NCI-H526 treated with DMSO at 0.1 percent for 48 hours (cell line): ENCODE data around the gene MSH2.

ENCODE experiments used
- DNase-seq: peaks from one replicate; lab custom pipeline; 2025; lab: John Stamatoyannopoulos, UW

The MSH2 gene

GRCh38 chr2:47508641-47509040 lies 105.7 kb downstream of the MSH2 start:
- DNase-seq = no peak

GRCh38 chr2:47509250-47509649 lies 106.3 kb downstream of the MSH2 start:
- no peak for DNase-seq

GRCh38 chr2:47509821-47510385 lies 106.9 kb downstream of the MSH2 start:
- no peak for DNase-seq

- no peak for DNase-seq
Observed at GRCh38 chr2:47510745-47511144, 107.8 kb downstream of the MSH2 start.

GRCh38 chr2:47512581-47513083 lies 109.7 kb downstream of the MSH2 start:
- no peak for DNase-seq

GRCh38 chr2:47513981-47514520 lies 111.1 kb downstream of the MSH2 start:
- DNase-seq = no peak

- DNase-seq = no peak
Observed at GRCh38 chr2:47516360-47517104, 113.6 kb downstream of the MSH2 start.

GRCh38 chr2:47518497-47519146 lies 115.7 kb downstream of the MSH2 start:
- no peak for DNase-seq

- no peak for DNase-seq
Observed at GRCh38 chr2:47519147-47519537, 116.2 kb downstream of the MSH2 start.

- no peak for DNase-seq
Observed at GRCh38 chr2:47519604-47520301, 116.8 kb downstream of the MSH2 start.

GRCh38 chr2:47520302-47520630 lies 117.3 kb downstream of the MSH2 start:
- DNase-seq = no peak

GRCh38 chr2:47520825-47521665 lies 118.1 kb downstream of the MSH2 start:
- DNase-seq = peak; percentile 79

- DNase-seq = no peak
Observed at GRCh38 chr2:47521666-47522285, 118.8 kb downstream of the MSH2 start.

- no peak for DNase-seq
Observed at GRCh38 chr2:47525167-47525566, 122.2 kb downstream of the MSH2 start.

GRCh38 chr2:47528455-47528854 lies 125.5 kb downstream of the MSH2 start:
- no peak for DNase-seq

- DNase-seq = no peak
Observed at GRCh38 chr2:47528874-47529273, 125.9 kb downstream of the MSH2 start.

GRCh38 chr2:47530105-47530760 lies 127.3 kb downstream of the MSH2 start:
- no peak for DNase-seq

GRCh38 chr2:47531378-47532042 lies 128.6 kb downstream of the MSH2 start:
- no peak for DNase-seq
